ENCODE results near the gene CTNNA3.

- no peak for TF ChIP-seq CTCF (IDR thresholded peaks at IDR 0.05)
- TF ChIP-seq TCF7L2 (IDR thresholded peaks at IDR 0.05; ENCODE audit: low read depth, low read length) = no peak
These were observed 1449.8 kb downstream of the CTNNA3 start for GRCh38 chr10:66246177-66246576.
